SK-N-MC (cell line): ENCODE measurements around the gene CAMK2A.

Experiments
- DNase-seq: peaks from one replicate; pipeline ENCODE4 v3.0.0-alpha.2; 2011; ENCODE audit warnings: low read depth, low spot score
- H3K27ac ChIP-seq: fragments of 200-600 bp; sonication (generic); 2 replicates; pipeline ENCODE4 v1.5.1; 2016; ENCODE audit warnings: mixed run types
- H3K36me3 ChIP-seq: fragments of 200-600 bp; sonication (generic); 2 replicates; pipeline ENCODE4 v1.6.1; 2017; ENCODE audit warnings: antibody characterized with exemption, low read length, mixed read lengths; ENCODE audit not compliant: insufficient read depth
- H3K4me3 ChIP-seq: fragments of 200-600 bp; sonication (generic); 2 replicates; pipeline ENCODE4 v1.5.1; 2016
- H3K9ac ChIP-seq: fragments of 200-600 bp; sonication (generic); 2 replicates; pipeline ENCODE4 v1.8.0; 2017; ENCODE audit warnings: mixed run types, mixed read lengths; ENCODE audit not compliant: insufficient read length
- H3K9me3 ChIP-seq: fragments of 200-600 bp; sonication (generic); 2 replicates; pipeline ENCODE4 v1.6.1; 2017; ENCODE audit warnings: low read depth, mild to moderate bottlenecking, antibody characterized with exemption, low read length, moderate library complexity, mixed read lengths
- EZH2 ChIP-seq: fragments of 200-600 bp; sonication (generic); IDR thresholded peaks from one replicate; pipeline ENCODE4 v1.6.1; 2017; ENCODE audit warnings: antibody characterized with exemption
- FOXP2 ChIP-seq: optimal IDR thresholded peaks from 2 replicates; pipeline ENCODE3; 2011; ENCODE audit warnings: mild to moderate bottlenecking, moderate library complexity; ENCODE audit not compliant: insufficient read depth; ENCODE audit errors: extremely low read length, control extremely low read depth
- POLR2AphosphoS5 ChIP-seq: IDR thresholded peaks from 2 replicates; pipeline ENCODE4 v1.6.1; 2012; ENCODE audit warnings: mild to moderate bottlenecking, low read depth, low read length, borderline replicate concordance

Gene CAMK2A

DNA sequence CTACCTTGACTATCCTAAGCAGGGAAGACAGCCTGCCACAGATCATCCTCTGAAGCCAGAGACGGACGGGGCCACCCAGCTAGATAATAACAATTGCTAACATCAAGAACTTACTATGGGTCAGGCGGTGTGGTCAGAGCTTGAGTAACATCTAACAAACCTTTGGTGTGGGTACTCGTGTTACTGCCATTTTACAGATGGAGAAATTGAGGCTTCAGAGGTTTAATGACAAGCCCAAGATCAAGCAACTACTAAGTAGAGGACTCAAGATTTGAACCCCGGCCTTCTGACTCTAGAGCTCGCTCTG, 29.9 kb upstream of the CAMK2A start:
- TF ChIP-seq EZH2 = no peak
- TF ChIP-seq FOXP2 = no peak
- TF ChIP-seq POLR2AphosphoS5 = no peak
- no peaks in the 10 kb centered on the region for H3K9me3 ChIP-seq
- H3K36me3 ChIP-seq = no peaks in the 10 kb centered on the region
- no peak overlapping the region for H3K4me3 ChIP-seq
- H3K27ac ChIP-seq = no peak overlapping the region
- no peak for DNase-seq
- no peak overlapping the region for H3K9ac ChIP-seq

DNA sequence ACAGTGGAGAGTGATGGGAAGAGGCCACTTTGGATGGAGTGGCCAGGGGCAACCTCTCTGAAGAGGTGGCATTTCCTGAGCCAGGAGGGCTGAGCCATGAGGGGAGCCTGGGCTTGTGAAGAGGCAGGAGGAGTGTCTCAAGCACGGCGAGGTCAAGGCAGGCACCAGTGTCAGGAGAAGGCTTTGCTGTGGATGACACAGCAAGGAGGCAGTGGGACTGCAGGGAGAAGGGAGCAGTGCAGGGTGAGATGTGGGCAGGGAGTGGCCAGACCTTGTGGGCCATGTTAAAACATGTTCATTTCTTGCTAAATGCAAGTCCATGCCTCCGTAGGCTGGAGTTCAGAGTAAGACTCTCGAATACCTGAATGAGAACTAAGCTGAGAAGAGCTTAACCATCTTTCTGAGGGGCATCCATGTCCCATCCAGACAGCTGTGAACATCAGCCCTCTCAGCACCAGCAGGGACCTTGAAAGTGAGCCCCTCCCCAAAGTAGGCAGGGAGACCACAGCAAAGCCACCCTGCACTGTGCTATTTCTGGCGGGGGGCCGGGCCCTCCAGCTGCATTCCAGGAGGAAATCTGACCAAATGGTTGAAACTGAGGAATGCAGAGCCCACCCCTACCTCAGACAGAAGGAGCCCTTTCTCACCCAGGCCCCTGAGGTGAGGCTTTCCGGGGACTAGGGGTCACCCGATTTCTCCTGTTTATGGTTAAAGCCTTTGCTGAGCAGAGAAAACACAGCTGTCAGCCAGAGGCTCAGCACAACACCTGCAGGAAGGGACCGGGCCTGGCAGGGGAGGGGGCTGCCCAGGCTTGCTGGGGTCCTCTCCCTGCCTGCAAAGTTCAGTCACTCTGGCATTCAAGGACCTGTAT, 29.3 kb upstream of the CAMK2A start:
- H3K27ac ChIP-seq = no peak overlapping the region
- H3K9me3 ChIP-seq = no peaks in the 10 kb centered on the region
- no peak overlapping the region for H3K9ac ChIP-seq
- DNase-seq = no peak
- no peak overlapping the region for H3K4me3 ChIP-seq
- TF ChIP-seq FOXP2 (no peak), POLR2AphosphoS5 (no peak), EZH2 (no peak)
- no peaks in the 10 kb centered on the region for H3K36me3 ChIP-seq

DNA sequence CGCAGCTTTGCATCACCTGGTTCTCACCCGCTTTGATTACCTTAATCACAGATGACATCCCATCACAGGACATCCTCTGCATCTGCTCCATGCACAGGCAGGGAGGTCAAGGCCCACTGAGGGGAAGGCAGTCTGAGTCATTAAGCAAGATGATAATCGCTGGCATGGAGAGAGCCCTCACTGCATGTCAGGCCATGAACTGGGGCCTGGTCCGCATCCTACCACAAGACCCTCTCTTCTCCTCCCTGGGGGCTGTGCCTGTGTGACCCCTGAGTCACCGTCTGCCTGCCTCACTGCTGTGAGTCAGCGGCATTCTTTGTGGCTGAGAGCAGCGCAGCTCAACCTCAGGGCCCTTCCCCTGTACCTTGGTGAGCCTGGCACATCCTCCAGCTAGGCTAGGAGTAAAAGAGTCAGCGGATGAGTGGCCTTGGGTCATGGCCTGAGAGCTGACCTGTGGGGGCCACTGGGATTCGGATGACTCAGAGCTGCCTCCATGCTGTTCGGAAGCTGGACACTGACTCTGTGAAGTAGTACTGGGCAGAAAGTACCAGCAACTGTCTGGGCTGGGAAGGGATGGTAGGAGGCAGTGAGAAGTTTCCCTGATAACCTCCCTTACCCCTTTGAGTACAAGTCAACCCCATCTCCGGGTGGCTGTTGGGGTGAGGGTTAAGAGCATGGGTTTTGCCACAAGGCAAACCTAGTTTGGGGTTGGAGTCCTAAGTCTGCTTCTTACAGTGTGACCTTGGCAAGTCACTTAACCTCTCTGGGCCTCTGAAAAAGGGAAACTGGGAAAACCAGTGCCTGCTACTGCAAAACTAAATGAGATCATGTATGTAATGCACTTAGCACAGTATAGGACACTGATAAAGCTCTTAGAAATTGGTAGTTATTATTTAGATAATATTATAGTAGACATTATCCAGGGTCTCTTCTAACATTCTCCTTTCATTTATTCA, 27.8 kb upstream of the CAMK2A start:
- Histone ChIP-seq H3K36me3 (no peaks in the 10 kb centered on the region), H3K9ac (no peak overlapping the region), H3K9me3 (no peaks in the 10 kb centered on the region), H3K27ac (no peak overlapping the region), H3K4me3 (no peak overlapping the region)
- DNase-seq = no peak
- TF ChIP-seq EZH2 = no peak
- TF ChIP-seq POLR2AphosphoS5 = no peak
- TF ChIP-seq FOXP2 = no peak

DNA sequence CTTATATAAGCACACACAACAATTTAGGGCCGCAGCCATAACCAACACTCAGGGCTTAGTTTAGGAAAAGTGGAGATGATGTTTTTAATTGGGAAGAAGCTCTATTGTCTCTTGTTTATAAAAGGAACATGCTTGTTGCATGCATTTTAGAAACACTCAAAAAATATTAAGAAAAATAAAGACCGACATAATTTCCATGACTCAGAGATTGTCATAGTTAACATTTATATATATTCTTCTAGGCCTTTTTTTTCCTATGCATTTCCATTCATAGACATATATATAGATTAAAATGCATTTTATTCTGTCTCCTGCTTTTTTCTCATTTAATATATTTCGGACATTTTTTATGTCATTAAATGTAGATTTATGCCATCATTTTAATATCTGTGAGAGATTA, 26.7 kb upstream of the CAMK2A start:
- no peak for TF ChIP-seq FOXP2
- no peak for TF ChIP-seq POLR2AphosphoS5
- no peak for TF ChIP-seq EZH2
- H3K4me3 ChIP-seq = no peak overlapping the region
- H3K9ac ChIP-seq = no peak overlapping the region
- no peaks in the 10 kb centered on the region for H3K36me3 ChIP-seq
- no peak overlapping the region for H3K27ac ChIP-seq
- DNase-seq = no peak
- H3K9me3 ChIP-seq = no peaks in the 10 kb centered on the region

DNA sequence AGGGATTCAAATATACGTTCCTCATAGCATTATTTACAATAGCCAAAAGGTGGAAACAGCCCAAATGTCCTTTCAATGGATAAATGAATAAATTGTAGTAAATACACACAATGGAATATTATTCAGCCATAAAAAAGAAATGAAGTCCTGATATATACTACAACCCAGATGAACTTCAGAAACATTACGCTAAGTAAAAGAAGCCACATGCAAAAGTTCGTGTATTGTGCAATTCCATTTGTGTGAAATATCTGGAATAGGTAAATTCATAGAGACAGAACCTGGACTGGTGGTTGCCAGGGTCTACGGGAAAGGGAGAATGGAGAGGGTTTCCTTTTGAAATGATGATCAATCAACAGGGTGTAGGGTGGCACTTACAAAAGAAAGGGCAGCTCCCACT, 25.7 kb upstream of the CAMK2A start:
- Histone ChIP-seq H3K4me3 (no peak overlapping the region), H3K9ac (no peak overlapping the region), H3K27ac (no peak overlapping the region), H3K36me3 (no peaks in the 10 kb centered on the region), H3K9me3 (no peaks in the 10 kb centered on the region)
- TF ChIP-seq FOXP2 (no peak), POLR2AphosphoS5 (no peak), EZH2 (no peak)
- no peak for DNase-seq

GRCh38 chr5:150313921-150314716, 24.5 kb upstream of the CAMK2A start:
- no peak overlapping the region for H3K9ac ChIP-seq
- no peaks in the 10 kb centered on the region for H3K36me3 ChIP-seq
- H3K4me3 ChIP-seq = no peak overlapping the region
- no peak overlapping the region for H3K27ac ChIP-seq
- no peaks in the 10 kb centered on the region for H3K9me3 ChIP-seq
- DNase-seq = no peak
- TF ChIP-seq POLR2AphosphoS5 (no peak), EZH2 (no peak), FOXP2 (no peak)

DNA sequence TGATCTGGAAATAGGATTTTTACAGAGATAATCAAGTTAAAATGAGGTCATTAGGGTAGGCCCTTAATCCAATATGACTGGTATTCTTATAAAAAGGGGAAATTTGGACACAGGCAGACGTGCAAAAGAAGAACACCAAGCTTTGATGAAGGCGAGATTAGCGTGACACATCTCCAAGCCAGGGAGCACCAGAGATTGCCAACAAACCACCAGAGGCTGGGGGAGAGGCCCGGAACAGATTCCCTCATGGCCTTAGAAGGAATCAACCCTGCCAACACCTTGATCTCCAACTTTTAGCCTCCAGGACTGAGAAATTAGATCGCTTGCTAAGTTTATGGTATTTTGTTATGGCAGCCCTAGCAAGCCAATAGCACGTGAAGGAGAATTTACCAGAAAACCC, 23.9 kb upstream of the CAMK2A start:
- TF ChIP-seq EZH2 (no peak), FOXP2 (no peak), POLR2AphosphoS5 (no peak)

GRCh38 chr5:150312518-150312917, 22.9 kb upstream of the CAMK2A start:
- no peaks in the 10 kb centered on the region for H3K36me3 ChIP-seq
- no peaks in the 10 kb centered on the region for H3K9me3 ChIP-seq
- no peak overlapping the region for H3K9ac ChIP-seq
- TF ChIP-seq EZH2 = no peak
- H3K27ac ChIP-seq = no peak overlapping the region
- no peak for DNase-seq
- no peak overlapping the region for H3K4me3 ChIP-seq

More for the DNA sequence above, 23.9 kb upstream of the CAMK2A start:
- Histone ChIP-seq H3K27ac (no peak overlapping the region), H3K9me3 (no peaks in the 10 kb centered on the region), H3K4me3 (no peak overlapping the region), H3K36me3 (no peaks in the 10 kb centered on the region), H3K9ac (no peak overlapping the region)
- DNase-seq = no peak
